Erythroblast (primary cell): Measurements from ENCODE around the gene CTCF.

Source experiments
- GATA1 ChIP-seq: IDR thresholded peaks from 2 replicates; pipeline ENCODE4 v1.6.1; 2011; ENCODE audit warnings: low read depth, mild to moderate bottlenecking, control low read depth, low read length, moderate library complexity
- POLR2A ChIP-seq: IDR thresholded peaks from 2 replicates; pipeline ENCODE4 v1.6.1; 2011; ENCODE audit warnings: mild to moderate bottlenecking, low read length

GRCh38 chr16:67598527-67598926, 36.2 kb downstream of the CTCF start:
- TF ChIP-seq POLR2A (no peak), GATA1 (no peak)
